Stimulated activated CD8-positive, alpha-beta memory T cell treated with anti-CD3 and anti-CD28 coated beads, Interleukin-7, amount 100 ng/mL, for 4 hours (primary cell): ENCODE data around the gene FOXN1.

Experiments used
- DNase-seq, 2 donors: peaks; one replicate each; pipeline ENCODE4 v3.0.0-alpha.2; 2020; ENCODE audit warnings: low read depth in 2 of 2

FOXN1 gene

GRCh38 chr17:28524476-28525424 is 18.6 kb downstream of the FOXN1 start:
- DNase-seq: no peak

GRCh38 chr17:28526381-28526780 is 20.2 kb downstream of the FOXN1 start:
- no peak for DNase-seq

GRCh38 chr17:28527181-28527681 is 21.1 kb downstream of the FOXN1 start:
- DNase-seq: no peak

- DNase-seq: no peak
These were observed 21.7 kb downstream of the FOXN1 start for GRCh38 chr17:28527859-28528258.

GRCh38 chr17:28528327-28529012 is 22.3 kb downstream of the FOXN1 start:
- DNase-seq: no peak

- no peak for DNase-seq
These were observed 22.9 kb downstream of the FOXN1 start for GRCh38 chr17:28529013-28529400.

- DNase-seq: no peak
These were observed 24.1 kb downstream of the FOXN1 start for GRCh38 chr17:28530250-28530649.

- DNase-seq: no peak
These were observed 24.8 kb downstream of the FOXN1 start for GRCh38 chr17:28530926-28531325.

GRCh38 chr17:28532050-28532960 is 26.2 kb downstream of the FOXN1 start:
- DNase-seq: no peak

- DNase-seq: no peak
These were observed 27.1 kb downstream of the FOXN1 start for GRCh38 chr17:28533091-28533807.

- no peak for DNase-seq
These were observed 28.7 kb downstream of the FOXN1 start for GRCh38 chr17:28534740-28535375.

- no peak for DNase-seq
These were observed 30.5 kb downstream of the FOXN1 start for GRCh38 chr17:28536532-28537218.

GRCh38 chr17:28537219-28537610 is 31.1 kb downstream of the FOXN1 start:
- DNase-seq: no peak

GRCh38 chr17:28538296-28538895 is 32.2 kb downstream of the FOXN1 start:
- no peak for DNase-seq

GRCh38 chr17:28540231-28540630 is 34.1 kb downstream of the FOXN1 start:
- DNase-seq: no peak

GRCh38 chr17:28541439-28541838 is 35.3 kb downstream of the FOXN1 start:
- DNase-seq: no peak

GRCh38 chr17:28544402-28545140 is 38.4 kb downstream of the FOXN1 start:
- DNase-seq: no peak

- no peak for DNase-seq
These were observed 39.0 kb downstream of the FOXN1 start for GRCh38 chr17:28545141-28545503.
